ENCODE results near the gene SLC12A2.

DNA sequence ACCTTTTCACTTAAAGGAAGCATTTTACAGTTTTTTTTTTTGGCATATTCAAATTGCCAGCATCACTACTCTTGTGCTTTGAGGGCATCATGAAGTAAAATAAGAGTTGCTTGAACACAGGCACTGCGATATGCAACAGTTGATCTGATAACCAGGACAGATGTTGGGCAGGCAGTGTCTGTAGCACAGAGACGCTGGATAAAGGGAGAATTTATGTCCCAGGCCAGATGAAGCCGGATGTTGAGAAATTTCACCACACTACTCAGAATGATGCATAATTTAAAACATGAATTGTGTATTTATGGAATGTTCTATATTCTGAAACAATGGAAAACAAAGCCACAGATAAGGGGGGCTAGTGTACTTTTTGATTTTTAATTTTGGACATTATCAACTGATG, 71.4 kb downstream of the SLC12A2 start:
- TF ChIP-seq CTCF (optimal IDR thresholded peaks at IDR 0.05 in 1 of 3, IDR thresholded peaks at IDR 0.05 in 1 of 3, conservative IDR thresholded peaks at IDR 0.05 in 1 of 3; ENCODE audit: extremely low read depth in 1 of 3, insufficient read depth in 2 of 3, low read length in 3 of 3): no peak
- TF ChIP-seq EZH2 (IDR thresholded peaks at IDR 0.05; ENCODE audit: low read length): no peak

All from keratinocyte (primary cell).